ENCODE data around the gene RABGAP1L.
"Not testable (repeated sequence)": the region's sequence is repeated elsewhere in the genome, so short reads cannot be mapped to it uniquely, and the experiment has no call there.

Gene RABGAP1L

GRCh38 chr1:174159252-174160108 lies at the start of gene RABGAP1L:
Gene RABGAP1L (plus strand): TSS chr1:174159520.
- peak; percentile 92 for DNase-seq

GRCh38 chr1:174110053-174110452 lies 49.3 kb upstream of the RABGAP1L start:
- no peak for DNase-seq

GRCh38 chr1:174112489-174113162 lies 46.7 kb upstream of the RABGAP1L start:
- no peak for DNase-seq

- no peak for DNase-seq
Measured at GRCh38 chr1:174114106-174114505, 45.2 kb upstream of the RABGAP1L start.

- DNase-seq, result no peak
Measured at GRCh38 chr1:174114788-174115448, 44.4 kb upstream of the RABGAP1L start.

GRCh38 chr1:174116042-174116441 lies 43.3 kb upstream of the RABGAP1L start:
- no peak for DNase-seq

GRCh38 chr1:174118751-174119150 lies 40.6 kb upstream of the RABGAP1L start:
- DNase-seq, result no peak

GRCh38 chr1:174122318-174122717 lies 37.0 kb upstream of the RABGAP1L start:
- not testable (repeated sequence) for DNase-seq

GRCh38 chr1:174123843-174124242 lies 35.5 kb upstream of the RABGAP1L start:
- no peak for DNase-seq

- DNase-seq, result not testable (repeated sequence)
Measured at GRCh38 chr1:174127176-174127575, 32.1 kb upstream of the RABGAP1L start.

GRCh38 chr1:174131032-174131638 lies 28.2 kb upstream of the RABGAP1L start:
- no peak for DNase-seq

- no peak for DNase-seq
Measured at GRCh38 chr1:174134003-174134659, 25.2 kb upstream of the RABGAP1L start.

GRCh38 chr1:174135211-174135610 lies 24.1 kb upstream of the RABGAP1L start:
- DNase-seq, result no peak

- DNase-seq, result no peak
Measured at GRCh38 chr1:174136714-174137113, 22.6 kb upstream of the RABGAP1L start.

- no peak for DNase-seq
Measured at GRCh38 chr1:174142836-174143235, 16.5 kb upstream of the RABGAP1L start.

- not testable (repeated sequence) for DNase-seq
Measured at GRCh38 chr1:174143727-174144396, 15.5 kb upstream of the RABGAP1L start.

- not testable (repeated sequence) for DNase-seq
Measured at GRCh38 chr1:174144397-174144783, 14.9 kb upstream of the RABGAP1L start.

GRCh38 chr1:174149216-174149615 lies 10.1 kb upstream of the RABGAP1L start:
- no peak for DNase-seq

- no peak for DNase-seq
Measured at GRCh38 chr1:174150499-174150898, 8.8 kb upstream of the RABGAP1L start.

GRCh38 chr1:174152427-174152826 lies 6.9 kb upstream of the RABGAP1L start:
- DNase-seq, result no peak

- no peak for DNase-seq
Measured at GRCh38 chr1:174153085-174153824, 6.1 kb upstream of the RABGAP1L start.

GRCh38 chr1:174153825-174154107 lies 5.6 kb upstream of the RABGAP1L start:
- no peak for DNase-seq

Data from activated CD8-positive, alpha-beta memory T cell treated with anti-CD3 and anti-CD28 coated beads, Interleukin-2, amount 50 U/mL, for 48 hours (primary cell).